CD14-positive monocyte (primary cell): Measurements from ENCODE around the gene GNRHR. TPM values are rescaled to one million over a fixed set of nuclear protein-coding genes. Genes with fewer than 3 reads are reported as not detected.

Experiments
- DNase-seq, 3 donors: peaks; one replicate each; pipeline ENCODE4 v3.0.0-alpha.2; 2011 to 2022
- H2AFZ ChIP-seq: 2 replicates; pipeline ENCODE4 v1.6.0; 2012; ENCODE audit warnings: mild to moderate bottlenecking, low read depth, low read length, inconsistent platforms; ENCODE audit not compliant: insufficient read depth, poor library complexity, severe bottlenecking
- H3K27ac ChIP-seq, 2 donors: 1 replicate in 1 of 2; 2 replicates in 1 of 2; pipeline ENCODE4 v1.5.1; 2012 to 2013; ENCODE audit warnings: low read length in 2 of 2, control low read depth in 1 of 2, inconsistent platforms in 1 of 2, low read depth in 1 of 2, mild to moderate bottlenecking in 1 of 2
- H3K27me3 ChIP-seq, 2 donors: one replicate each; pipeline versions ENCODE4 v1.6.0 to v1.6.1; 2011 to 2013; ENCODE audit warnings: low read length in 2 of 2; ENCODE audit not compliant: control insufficient read depth in 2 of 2, insufficient read depth in 2 of 2
- H3K36me3 ChIP-seq, 2 donors: replicated peaks in 1 of 2; 1 replicate in 1 of 2; 2 replicates in 1 of 2; pipeline versions ENCODE4 v1.5.1 to v1.6.1; 2012 to 2013; ENCODE audit warnings: low read length in 2 of 2, control low read depth in 1 of 2, inconsistent platforms in 1 of 2, mild to moderate bottlenecking in 1 of 2; ENCODE audit not compliant: insufficient read depth in 2 of 2, control insufficient read depth in 1 of 2
- H3K4me1 ChIP-seq, 2 donors: 1 replicate in 1 of 2; 2 replicates in 1 of 2; pipeline versions ENCODE4 v1.5.1 to v1.6.1; 2012 to 2013; ENCODE audit warnings: low read length in 2 of 2, control low read depth in 1 of 2, inconsistent platforms in 1 of 2, mild to moderate bottlenecking in 1 of 2, moderate library complexity in 1 of 2; ENCODE audit not compliant: insufficient read depth in 2 of 2, control insufficient read depth in 1 of 2
- H3K4me2 ChIP-seq: replicated peaks from 2 replicates; pipeline ENCODE3; 2012; ENCODE audit warnings: low read length, moderate library complexity, mild to moderate bottlenecking; ENCODE audit not compliant: poor library complexity, severe bottlenecking; ENCODE audit errors: extremely low read depth
- H3K4me3 ChIP-seq, 3 experiments: fragments of 200-600 bp in 1 of 3; sonication (generic) in 1 of 3; replicated peaks in 1 of 3; 1 replicate in 2 of 3; 2 replicates in 1 of 3; pipeline ENCODE4 v1.5.1; 2011 to 2013; ENCODE audit warnings: low read length in 3 of 3, mild to moderate bottlenecking in 3 of 3, control low read depth in 2 of 3, low read depth in 2 of 3, inconsistent platforms in 1 of 3, moderate library complexity in 1 of 3
- H3K79me2 ChIP-seq: 2 replicates; pipeline ENCODE4 v1.6.0; 2012; ENCODE audit warnings: mild to moderate bottlenecking, control low read depth, inconsistent platforms, low read length, moderate library complexity; ENCODE audit not compliant: insufficient read depth
- H3K9ac ChIP-seq: 2 replicates; pipeline ENCODE4 v1.6.0; 2017; ENCODE audit warnings: low read length, mild to moderate bottlenecking; ENCODE audit not compliant: insufficient read depth, poor library complexity, severe bottlenecking
- H3K9me3 ChIP-seq, 2 donors: replicated peaks in 1 of 2; 1 replicate in 1 of 2; 2 replicates in 1 of 2; pipeline versions ENCODE4 v1.5.1 to v1.6.1; 2012 to 2013; ENCODE audit warnings: low read length in 2 of 2, control low read depth in 1 of 2; ENCODE audit not compliant: control insufficient read depth in 1 of 2, insufficient read depth in 1 of 2
- H4K20me1 ChIP-seq: 2 replicates; pipeline ENCODE4 v1.6.0; 2012; ENCODE audit warnings: mild to moderate bottlenecking, low read length, control low read depth, moderate library complexity; ENCODE audit not compliant: insufficient read depth
- H3K27ac Mint-ChIP-seq, 7 donors: one replicate each; pipeline ENCODE4 v1.8.0; 2020; ENCODE audit warnings: mild to moderate bottlenecking in 7 of 7, mixed read lengths in 7 of 7, moderate library complexity in 6 of 7, inconsistent platforms in 2 of 7
- H3K27me3 Mint-ChIP-seq, 3 donors: one replicate each; pipeline ENCODE4 v1.8.0; 2021 to 2022; ENCODE audit warnings: low read depth in 3 of 3, mild to moderate bottlenecking in 3 of 3, mixed read lengths in 3 of 3, moderate library complexity in 3 of 3, inconsistent platforms in 1 of 3
- H3K36me3 Mint-ChIP-seq, 2 donors: one replicate each; pipeline ENCODE4 v1.8.0; 2020; ENCODE audit warnings: mixed read lengths in 2 of 2, inconsistent platforms in 1 of 2, mild to moderate bottlenecking in 1 of 2
- H3K4me1 Mint-ChIP-seq: one replicate; pipeline ENCODE4 v1.8.0; 2020; ENCODE audit warnings: mild to moderate bottlenecking, mixed read lengths
- H3K4me3 Mint-ChIP-seq, 2 donors: one replicate each; pipeline ENCODE4 v1.8.0; 2020; ENCODE audit warnings: mild to moderate bottlenecking in 2 of 2, mixed read lengths in 2 of 2, moderate library complexity in 1 of 2
- H3K9me3 Mint-ChIP-seq, 7 donors: one replicate each; pipeline ENCODE4 v1.8.0; 2020 to 2022; ENCODE audit warnings: mixed read lengths in 7 of 7, mild to moderate bottlenecking in 6 of 7, moderate library complexity in 6 of 7, inconsistent platforms in 2 of 7
- CTCF ChIP-seq: fragments of 200-600 bp; IDR thresholded peaks from one replicate; pipeline ENCODE4 v1.8.0; 2022; ENCODE audit warnings: antibody characterized with exemption, mild to moderate bottlenecking
- WGBS: methylation state at CpG from one replicate; pipeline ENCODE4 v1.1.5; 2013; ENCODE audit warnings: missing lambda C conversion rate; ENCODE audit not compliant: insufficient coverage; 5-methylcytosine and 5-hydroxymethylcytosine counted together
- intact Hi-C, 2 donors: fragments of 100-400 bp; cut with micrococcal nuclease; formaldehyde crosslinking; loops; one replicate each; pipeline versions ENCODE4 v1.15.0 to v1.15.1; 2023
- polyA plus RNA-seq, 3 donors: library from polyadenylated mRNA; depleted of rRNA in 1 of 3; unstranded in 2 of 3; stranded (reverse) in 1 of 3; fragments of 300-500 nt in 2 of 3; fragments of >200 nt in 1 of 3; fragmentation: Illumina TruSeq in 2 of 3; gene quantifications; 1 replicate in 2 of 3; 2 replicates in 1 of 3; pipeline ENCODE4 v1.2.3, GENCODE V29; 2012 to 2021

The GNRHR gene
- polyA plus RNA-seq, 3 donors, result not detected

GRCh38 chr4:67713529-67714247, 40.5 kb downstream of the GNRHR start:
- 100% methylated on average over 4 of the region's 12 CpGs for WGBS
- Mint-ChIP-seq H3K27me3 (no peaks in the 10 kb centered on the region), H3K36me3 (peaks cover 3 to 15% of the 10 kb centered on the region in 2 donors), H3K4me3 (no peak overlapping the region), H3K4me1 (peaks cover 5% of the 10 kb centered on the region), H3K9me3 (peaks cover 0 to 18% (median 5%) of the 10 kb centered on the region in 7 donors), H3K27ac (peak overlapping the region in 2 of 7 donors; percentile 35 to 62)
- intact Hi-C loops, result no loop called here
- Histone ChIP-seq H3K79me2 (no peaks in the 10 kb centered on the region), H4K20me1 (no peaks in the 10 kb centered on the region), H2AFZ (no peak overlapping the region), H3K9me3 (no peaks in the 10 kb centered on the region), H3K4me3 (no peak overlapping the region), H3K36me3 (no peaks in the 10 kb centered on the region), H3K4me1 (no peaks in the 10 kb centered on the region), H3K9ac (no peak overlapping the region), H3K4me2 (no peak overlapping the region), H3K27ac (no peak overlapping the region), H3K27me3 (no peaks in the 10 kb centered on the region)
- DNase-seq, result no peak
- no peak for TF ChIP-seq CTCF

DNA sequence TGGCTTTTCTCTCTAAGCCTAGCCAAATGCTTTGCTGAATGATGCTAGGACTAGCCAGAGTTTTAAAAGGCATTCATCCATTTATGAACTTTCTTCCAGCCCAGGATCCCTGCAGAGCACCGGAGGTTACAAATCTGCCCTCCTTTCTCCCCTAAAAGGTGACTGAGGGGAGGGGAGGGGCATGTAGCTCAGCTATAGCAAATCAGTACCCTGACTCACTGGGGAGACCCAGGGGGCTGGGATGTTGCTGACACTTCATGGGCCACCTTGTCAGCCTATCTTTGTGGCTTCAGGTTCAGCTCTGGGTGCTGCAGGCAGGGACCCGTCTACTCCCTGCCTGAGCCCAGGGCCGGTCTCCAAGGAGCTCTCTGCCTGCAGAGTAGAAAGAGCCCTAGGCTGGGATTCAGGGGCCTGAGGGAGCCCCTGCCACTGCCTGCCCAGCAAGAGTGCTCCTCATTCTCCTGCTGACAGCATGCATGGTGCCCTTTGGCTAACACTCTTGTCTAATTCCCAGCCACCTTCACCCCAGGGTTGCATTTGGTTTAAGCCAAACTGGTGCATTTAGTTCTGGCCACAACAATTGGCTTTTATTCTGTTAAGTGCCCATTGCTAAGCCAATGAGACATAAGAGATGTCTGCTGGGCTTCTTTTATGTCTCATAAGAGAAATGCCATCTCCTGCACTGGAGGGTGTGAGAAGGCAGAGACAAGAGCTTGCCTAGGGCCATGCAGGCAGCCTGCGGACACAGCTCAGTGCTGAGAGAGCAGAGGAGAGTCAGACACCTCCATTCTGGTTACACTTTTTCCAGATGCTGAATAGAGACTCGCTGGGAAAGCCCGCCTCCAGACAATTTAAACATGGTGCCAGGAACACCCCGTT, 41.3 kb downstream of the GNRHR start:
- Mint-ChIP-seq H3K27me3 (no peaks in the 10 kb centered on the region), H3K4me1 (peaks cover 5% of the 10 kb centered on the region), H3K9me3 (peaks cover 3 to 20% (median 7%) of the 10 kb centered on the region in 7 donors), H3K36me3 (peaks cover 3 to 18% of the 10 kb centered on the region in 2 donors), H3K27ac (no peak overlapping the region), H3K4me3 (no peak overlapping the region)
- no peak overlapping the region for H3K9ac ChIP-seq
- no peaks in the 10 kb centered on the region for H3K27me3 ChIP-seq
- no peaks in the 10 kb centered on the region for H4K20me1 ChIP-seq
- no peak overlapping the region for H3K4me3 ChIP-seq
- H3K4me1 ChIP-seq, result no peaks in the 10 kb centered on the region
- H3K27ac ChIP-seq, result no peak overlapping the region
- no peaks in the 10 kb centered on the region for H3K9me3 ChIP-seq
- DNase-seq, result no peak
- no peak overlapping the region for H3K4me2 ChIP-seq
- WGBS, result 81% methylated on average over 6 of the region's 7 CpGs
- H3K36me3 ChIP-seq, result no peaks in the 10 kb centered on the region
- intact Hi-C loops, result no loop called here
- H2AFZ ChIP-seq, result no peak overlapping the region
- peaks cover 2% of the 10 kb centered on the region for H3K79me2 ChIP-seq
- TF ChIP-seq CTCF, result no peak
